Hindlimb muscle (tissue), 1 donor: ENCODE measurements around the gene CXCR3. TPM values are rescaled to one million over a fixed set of nuclear protein-coding genes. Genes with fewer than 3 reads are reported as not detected.
"Not testable (repeated sequence)": the region's sequence is repeated elsewhere in the genome, so short reads cannot be mapped to it uniquely, and the experiment has no call there.

ENCODE experiments used
- DNase-seq: peaks from one replicate; pipeline ENCODE4 v3.0.0-alpha.2; 2013
- polyA plus RNA-seq: library from polyadenylated mRNA; unstranded; fragments of 120-200 nt; gene quantifications from one replicate; pipeline ENCODE4 v1.2.1, GENCODE V29; 2013; ENCODE audit not compliant: insufficient read length

CXCR3 gene
- polyA plus RNA-seq, result 0.32 TPM

DNA sequence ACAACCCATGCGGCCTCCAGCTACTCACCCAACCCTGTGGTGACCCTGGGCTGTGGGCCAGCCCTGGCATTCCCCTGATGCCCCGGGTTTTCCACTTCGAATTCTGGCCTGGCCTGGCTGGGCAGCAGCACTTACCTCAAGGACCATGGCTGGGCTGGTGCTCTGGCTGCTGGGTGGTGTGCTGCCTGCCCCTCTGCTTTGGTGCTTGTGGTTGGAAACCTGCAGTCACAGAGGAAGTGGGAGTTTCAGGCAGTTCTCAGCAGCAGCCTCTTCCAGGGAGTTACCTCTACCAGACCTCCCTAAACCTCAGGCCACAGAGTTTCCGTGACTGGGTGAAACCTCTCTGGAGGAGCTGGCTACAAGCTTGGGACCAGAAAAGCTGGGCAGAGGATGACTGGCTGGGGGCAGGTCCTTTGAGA lies at the start of gene CXCR3:
Gene CXCR3, minus strand, starts transcription at position 209 of the 419 bp plus-strand sequence. Its CDS starts 62 bp downstream, at position 147.
- no peak for DNase-seq

DNA sequence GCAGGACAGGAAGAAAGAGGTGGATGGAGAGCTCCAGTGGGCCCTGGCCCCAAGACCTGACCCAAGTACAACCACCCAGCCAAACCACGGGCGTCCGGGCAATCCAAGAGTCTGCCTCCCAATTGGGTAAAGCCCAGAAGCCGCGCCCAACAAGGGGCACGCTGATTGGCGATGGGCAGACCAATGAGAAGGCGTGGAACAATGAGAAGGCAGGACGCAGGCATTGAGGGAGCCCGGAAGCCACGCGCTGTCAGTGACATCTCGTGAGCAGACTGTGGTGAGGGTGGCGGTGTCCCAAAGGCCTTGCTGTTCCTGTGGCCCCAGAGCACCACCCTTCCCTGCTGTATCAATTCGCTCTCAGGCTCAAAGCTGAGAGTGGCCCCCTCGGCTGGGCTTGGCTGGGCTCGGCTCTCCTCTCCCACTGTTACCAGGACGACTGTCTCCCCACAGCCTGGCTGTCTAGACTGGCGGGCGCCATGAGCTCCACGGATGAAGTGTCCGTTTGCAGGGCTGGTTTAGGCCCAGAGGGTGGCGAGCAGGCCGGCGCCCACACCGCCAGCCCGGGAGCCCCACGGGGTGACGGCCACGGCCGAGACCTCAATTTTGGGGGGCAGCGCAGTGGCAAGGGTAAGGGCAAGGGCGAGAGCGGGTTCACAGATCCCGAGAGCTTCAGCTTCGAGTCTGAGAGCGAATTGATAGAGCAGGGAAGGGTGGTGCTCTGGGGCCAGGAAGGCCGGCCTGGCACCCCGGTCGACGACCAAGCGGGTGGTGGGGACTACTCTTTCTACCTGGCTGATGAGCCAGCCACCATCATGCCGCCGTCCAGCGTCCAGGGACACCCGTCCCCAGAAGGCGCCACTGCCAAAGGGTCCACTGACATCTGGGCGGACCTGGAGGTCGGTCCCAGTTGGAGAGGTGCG lies 49.3 kb upstream of the CXCR3 start, which contains the start of gene LOC101059915:
Gene LOC101059915, plus strand, starts transcription at position 219 of the 920 bp plus-strand sequence.
- no peak for DNase-seq

DNA sequence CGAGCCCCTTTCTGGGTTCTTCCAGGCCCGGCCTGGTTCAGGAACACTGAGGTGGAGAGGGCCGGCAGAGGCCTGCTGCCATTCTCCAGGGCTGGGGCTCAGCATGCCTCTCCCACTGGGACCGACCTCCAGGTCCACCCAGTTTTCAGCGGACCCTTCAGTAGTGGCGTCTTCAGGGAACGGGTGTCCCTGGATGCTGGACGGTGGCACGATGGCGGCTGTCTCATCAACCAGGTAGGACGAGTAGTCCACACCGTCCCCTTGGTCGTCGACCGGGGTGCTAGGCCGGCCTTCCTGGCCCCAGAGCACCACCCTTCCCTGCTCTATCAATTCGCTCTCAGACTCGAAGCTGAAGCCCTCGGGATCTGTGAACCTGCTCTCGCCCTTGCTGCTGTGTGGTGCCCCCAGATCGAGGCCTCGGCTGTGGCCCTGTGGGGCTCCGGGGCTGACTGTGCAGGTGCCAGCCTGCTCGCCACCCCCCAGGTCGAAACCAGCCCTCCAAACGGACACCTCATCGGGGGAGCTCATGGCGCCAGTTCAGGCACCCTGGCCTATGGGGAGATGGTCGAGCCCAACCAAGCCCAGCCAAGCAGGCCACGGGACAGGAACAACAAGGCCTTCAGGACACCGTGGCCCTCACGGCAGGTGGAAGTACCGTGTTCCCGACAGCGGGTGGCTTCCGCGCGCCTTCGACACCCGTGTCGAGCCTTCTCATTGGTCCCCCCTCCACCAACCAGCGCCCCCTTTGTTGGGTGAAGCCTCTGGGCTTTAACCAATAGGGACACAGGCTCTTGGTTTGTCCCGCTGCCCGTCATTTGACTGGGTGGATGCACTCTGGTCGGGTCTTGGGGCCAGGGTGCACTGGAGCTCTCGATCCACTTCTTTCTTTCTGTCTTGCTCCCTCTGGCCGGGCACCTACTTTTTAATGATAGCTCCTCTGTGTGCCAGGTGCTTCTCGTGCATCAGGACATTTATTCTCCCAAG lies 48.2 kb upstream of the CXCR3 start:
- DNase-seq, result no peak

DNA sequence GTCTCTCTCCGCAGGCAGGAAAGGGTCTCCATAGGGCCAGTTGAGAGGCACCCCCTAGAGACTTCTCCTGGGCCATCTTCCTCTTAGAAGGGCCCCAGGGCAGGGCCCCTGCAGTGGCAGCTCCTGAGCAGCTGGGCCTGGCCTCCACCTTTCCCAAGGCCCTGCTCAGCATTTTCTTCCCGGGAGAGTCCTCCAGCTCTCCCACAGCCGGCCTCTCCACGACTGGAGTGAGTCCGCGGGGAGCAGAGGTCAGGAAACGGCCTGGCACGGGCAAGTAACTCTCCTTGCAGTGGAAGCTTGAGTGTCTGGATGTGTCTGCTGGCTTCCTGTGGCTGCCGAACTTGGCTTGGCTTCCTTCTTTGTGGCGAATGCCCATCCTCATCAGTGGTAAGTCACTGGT lies 47.4 kb upstream of the CXCR3 start:
- DNase-seq, result no peak

DNA sequence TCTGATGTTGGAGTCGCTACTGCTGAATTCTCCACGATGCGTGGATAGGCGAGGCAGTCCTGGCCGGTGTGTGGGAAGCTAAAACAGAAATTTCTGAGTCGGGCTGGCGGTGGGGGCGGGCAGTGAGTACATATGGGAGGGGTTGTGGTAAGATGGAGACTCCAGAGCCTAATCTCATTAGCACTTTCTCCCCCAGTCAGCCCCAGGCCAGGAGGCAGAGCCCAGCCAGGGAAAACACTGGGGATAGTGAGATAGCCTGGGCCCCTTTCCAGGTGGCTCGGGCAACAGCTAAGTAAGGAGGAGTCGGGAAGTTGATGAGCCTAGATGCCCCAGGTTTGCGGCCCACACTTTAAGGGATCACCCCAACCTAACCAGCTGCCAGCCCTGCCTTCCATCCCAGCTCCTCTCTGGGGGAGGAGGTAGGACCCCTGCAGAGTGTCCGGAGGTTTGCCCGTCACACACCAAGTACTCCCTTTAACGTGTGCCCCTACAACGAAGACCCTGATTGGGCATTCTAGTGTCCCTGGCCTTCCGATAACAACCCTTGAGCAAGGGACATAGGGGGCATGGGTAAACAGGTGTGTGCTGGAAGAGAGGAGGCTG lies 46.7 kb upstream of the CXCR3 start:
- DNase-seq, result no peak

DNA sequence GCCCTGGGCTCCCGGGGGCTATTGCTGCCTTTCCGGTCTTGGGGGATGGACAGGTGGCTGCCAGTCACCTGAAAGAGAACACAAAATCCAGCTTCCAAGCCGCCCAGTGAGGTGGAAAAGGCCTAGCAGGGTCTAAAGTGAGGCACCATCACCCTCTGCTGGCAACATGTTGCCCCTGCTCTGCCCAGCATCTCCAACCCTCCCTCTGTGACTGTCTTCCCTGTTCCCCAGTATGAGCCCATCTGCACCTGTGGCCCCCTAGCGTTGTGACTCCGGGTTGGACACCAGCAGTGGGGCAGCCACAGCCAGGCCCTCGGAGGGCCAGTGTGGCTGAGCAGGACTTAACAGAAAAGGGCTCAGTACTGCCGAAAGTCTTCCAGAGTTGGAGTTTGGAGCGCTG lies 45.9 kb upstream of the CXCR3 start:
- DNase-seq, result not testable (repeated sequence)

DNA sequence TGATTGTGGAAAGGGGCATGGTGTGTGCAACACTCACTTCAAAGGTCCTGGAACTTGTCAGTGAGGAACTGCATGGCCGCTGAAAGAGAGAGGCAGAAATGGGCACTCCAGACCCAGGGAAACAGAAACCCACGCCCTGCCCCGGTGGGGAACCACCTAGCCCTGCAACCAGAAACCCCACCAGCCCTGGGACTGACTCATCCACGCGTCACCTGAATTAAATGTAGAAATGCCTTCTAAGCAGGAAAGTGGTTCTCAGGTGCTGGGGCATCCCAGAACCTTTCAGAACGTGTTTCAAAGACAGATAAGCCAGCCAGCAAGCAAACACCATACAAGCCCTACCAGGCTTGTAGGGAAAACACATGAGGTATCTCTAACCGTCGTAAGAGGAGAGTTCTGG lies 44.9 kb upstream of the CXCR3 start:
- DNase-seq, result not testable (repeated sequence)

DNA sequence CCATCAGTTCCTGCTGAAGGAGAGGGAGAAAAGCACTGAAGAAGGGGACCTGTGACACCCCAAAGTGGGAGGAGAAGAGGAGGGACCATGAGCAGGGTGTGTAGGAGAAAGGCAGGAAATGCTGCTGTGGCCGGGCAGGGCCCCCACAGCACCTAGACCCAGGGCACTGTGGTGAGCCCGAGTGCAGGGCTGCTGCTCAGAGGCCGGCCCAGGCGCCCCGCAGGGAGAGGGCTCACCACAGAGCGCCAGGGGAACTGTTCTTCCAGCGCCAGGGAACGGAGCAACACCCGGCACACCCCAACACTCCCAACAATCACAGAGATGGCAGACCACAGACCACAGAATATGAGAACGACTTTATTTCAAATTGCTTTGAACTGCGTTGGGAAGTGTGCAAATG lies 44.3 kb upstream of the CXCR3 start:
- DNase-seq, result not testable (repeated sequence)

DNA sequence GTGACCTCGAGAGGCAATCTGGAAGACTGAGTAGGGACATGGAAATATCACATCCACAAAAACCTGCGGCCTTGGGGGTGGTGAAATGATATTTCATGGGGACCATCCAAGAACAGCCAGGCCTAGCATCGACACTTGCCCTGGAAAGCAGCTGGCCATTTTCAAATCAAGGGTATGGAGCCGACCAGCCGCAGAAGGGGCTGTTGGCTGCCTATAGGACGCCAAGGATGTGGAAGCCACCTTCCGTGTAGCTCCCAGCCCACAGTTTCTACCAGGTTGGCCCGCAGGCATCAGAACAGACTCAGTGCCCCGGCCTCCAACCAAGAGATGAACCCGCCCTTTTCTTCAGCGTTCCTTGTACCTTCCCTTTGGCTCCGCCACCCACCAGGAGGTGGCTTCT lies 43.6 kb upstream of the CXCR3 start:
- no peak for DNase-seq

DNA sequence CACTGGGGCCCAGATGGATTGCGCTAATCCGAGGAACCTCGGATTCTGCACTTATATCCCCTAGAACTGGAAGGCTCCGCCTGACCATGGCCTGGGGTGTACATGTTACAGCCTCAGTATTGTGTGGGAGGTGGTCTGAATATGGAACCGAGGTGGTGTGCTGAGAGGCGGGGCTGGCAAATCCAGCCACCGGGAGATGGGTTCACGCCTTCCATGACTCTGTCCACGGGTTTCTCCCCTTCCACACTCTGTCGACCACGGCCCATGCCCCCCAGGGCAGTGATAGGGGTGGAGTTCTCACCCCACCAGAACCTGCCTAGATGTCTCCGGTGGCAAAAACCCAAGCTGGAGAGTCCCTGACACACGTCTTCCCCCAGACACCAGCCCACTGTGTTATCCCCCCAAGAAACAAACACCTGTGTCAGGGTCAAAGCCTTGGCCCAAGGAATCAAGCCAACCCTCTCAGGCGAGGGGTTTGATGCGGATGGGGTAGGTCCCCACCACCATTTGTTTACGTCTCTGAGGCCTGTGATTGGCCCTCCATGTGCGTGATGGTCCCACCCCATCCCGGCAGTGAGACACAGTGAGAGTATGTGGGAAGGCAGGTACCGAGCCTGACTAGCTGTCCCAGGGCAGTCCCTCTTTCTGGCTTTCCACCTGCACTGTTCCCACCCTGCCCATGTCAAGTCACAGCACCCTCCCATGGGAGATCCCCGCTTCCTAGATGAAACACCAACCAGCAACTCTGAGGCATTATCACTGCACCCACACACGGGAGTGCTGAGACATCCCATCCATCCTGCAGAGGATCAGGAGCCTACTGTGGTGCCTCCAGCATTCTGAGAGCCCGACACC lies 42.5 kb upstream of the CXCR3 start:
- no peak for DNase-seq

DNA sequence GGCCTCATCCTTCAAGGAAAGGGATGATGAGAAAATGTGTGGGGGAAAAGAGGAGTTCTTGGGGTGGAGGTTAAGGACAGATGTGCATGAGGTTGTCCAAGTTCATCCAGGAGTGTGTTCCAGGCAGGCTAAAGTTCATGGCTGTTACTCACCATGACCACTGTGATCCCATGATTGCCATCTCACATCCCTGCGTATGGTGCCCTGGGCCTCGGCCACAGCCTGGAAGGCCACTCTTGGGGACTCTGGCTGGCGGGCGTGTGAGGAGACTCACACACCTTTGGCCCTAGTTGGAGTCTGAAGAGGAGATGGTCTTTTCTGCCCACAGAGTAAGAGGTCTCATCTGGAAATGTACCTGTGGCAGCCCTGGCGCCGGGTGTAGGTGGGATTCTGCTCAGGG lies 41.6 kb upstream of the CXCR3 start:
- DNase-seq, result no peak

DNA sequence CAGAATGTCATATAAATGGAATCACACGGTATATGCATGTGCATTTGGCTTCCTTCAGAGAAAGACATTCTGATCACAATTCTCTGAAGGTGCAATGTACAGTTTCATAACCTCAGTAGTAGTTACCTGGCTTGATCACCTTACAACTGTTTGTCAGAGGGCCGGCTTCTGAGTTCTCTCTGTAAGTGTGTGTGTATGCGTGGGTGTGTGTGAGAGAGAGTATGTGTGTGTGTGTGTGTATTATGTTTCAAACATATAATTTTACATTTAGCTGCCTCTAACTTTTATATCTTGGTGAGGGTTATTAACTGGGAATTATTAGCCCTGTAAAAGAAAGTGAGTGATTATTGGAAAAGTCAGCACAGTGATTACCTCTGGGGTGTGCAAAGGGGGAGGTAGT lies 41.0 kb upstream of the CXCR3 start:
- DNase-seq, result no peak

DNA sequence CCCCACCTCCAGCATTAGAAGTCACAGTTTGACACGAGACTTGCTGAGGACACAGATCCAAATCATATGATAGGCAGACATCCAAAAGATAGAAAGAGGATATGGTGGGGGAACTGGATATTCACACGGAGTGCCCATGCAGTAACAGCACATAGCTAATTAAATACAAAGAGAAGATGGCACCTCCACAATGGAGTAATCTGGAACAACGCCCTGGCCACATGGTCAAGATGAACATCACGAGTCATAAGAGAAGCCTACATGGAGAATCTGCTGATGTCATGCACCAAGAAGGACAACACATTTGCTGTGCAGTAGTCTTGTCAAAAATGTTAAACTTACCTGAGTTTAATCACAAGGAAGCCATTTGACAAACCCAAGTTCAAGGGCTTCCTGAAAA lies 39.0 kb upstream of the CXCR3 start:
- DNase-seq, result no peak

DNA sequence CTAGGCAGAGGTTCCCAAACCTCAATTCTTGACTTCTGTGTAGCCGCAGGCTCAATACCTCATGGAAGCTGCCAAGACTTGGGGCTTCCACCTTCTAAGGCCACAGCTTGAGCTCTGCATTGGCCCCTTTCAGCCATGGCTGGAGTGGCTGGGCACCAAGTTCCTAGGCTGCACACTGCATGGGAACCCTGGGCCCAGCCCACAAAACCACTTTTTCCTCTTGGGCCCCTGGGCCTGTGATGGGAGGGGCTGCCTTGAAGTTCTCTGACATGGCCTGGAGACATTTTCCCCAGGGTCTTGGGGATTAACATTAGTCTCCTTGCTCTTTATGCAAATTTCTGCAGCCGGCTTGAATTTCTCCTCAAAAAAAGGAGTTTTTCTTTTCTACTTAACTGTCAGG lies 35.0 kb upstream of the CXCR3 start:
- DNase-seq, result no peak

DNA sequence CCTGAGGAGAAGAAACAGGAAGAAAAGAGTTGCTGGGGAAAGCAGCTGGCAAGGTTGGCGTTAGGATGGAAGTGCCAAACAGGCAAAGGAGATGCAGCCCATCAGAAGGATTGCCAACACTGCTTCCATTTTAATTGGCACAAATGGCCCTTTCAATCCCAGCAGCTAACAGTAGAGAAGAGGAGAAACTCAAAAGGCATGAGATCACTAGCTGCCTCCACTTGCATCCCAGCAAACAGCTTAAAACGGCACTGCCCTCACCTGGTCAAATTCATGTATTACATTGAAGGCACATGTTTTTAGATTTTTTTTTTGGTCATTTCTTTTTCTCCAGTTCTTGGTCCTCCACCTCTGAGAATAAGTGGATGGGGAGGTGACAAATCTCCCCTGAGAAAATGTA lies 34.1 kb upstream of the CXCR3 start:
- DNase-seq, result peak; percentile 31

DNA sequence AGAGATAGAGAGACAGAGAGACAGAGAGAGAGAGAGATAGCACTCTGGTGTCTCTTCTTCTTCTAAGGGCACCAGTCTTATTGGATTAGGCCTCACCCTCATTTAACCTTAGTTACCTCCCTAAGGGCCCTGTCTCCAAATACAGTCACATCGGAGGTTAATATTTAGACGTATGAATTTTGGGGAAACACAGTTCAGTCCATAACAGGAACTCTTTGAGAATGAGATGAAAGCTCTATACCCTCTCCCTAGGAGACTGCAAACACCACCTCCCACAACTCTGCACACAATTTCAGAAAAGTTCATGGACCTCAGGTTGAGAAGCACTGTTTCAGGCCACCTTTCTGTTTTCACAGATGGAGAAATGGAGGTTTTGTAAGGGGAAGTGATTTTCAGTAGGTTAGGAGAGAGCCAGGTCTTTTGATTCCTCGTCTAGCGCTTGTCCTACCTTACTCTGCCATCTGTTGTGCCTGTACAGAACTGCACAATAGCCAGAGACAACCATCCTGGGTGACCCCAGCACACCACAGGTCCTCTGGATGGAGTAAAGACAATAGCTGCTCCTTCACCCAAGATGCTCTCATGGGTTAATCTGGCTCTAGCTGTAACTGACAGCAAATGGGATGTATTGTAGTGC lies 32.1 kb upstream of the CXCR3 start:
- DNase-seq, result no peak

DNA sequence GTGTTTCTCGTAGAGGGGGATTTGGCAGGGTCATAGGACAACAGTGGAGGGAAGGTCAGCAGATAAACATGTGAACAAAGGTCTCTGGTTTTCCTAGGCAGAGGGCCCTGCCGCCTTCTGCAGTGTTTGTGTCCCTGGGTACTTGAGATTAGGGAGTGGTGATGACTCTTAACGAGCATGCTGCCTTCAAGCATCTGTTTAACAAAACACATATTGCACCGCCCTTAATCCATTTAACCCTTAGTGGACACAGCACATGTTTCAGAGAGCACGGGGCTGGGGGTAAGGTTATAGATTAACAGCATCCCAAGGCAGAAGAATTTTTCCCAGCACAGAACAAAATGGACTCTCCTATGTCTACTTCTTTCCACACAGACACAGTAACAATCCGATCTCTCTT lies 26.1 kb upstream of the CXCR3 start:
- DNase-seq, result not testable (repeated sequence)

DNA sequence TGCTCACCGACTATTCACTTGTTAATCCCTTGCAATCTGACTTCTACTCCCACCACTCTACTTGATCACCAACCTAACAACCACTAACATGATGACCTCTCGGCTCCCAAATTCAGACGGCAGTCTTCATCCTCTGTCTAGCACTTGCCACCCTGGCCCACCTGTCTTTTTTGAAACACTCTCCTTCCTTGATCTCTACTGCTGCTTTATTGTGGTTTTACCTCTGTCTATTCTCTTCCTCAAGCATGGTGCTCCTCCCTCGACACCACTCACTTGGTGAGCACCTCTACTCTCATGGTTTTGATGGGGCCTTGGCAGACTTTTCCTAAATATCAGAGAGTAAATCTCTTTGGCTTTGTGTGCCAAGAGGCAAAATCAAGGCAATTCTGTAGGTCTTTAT lies 21.7 kb upstream of the CXCR3 start:
- DNase-seq, result no peak

DNA sequence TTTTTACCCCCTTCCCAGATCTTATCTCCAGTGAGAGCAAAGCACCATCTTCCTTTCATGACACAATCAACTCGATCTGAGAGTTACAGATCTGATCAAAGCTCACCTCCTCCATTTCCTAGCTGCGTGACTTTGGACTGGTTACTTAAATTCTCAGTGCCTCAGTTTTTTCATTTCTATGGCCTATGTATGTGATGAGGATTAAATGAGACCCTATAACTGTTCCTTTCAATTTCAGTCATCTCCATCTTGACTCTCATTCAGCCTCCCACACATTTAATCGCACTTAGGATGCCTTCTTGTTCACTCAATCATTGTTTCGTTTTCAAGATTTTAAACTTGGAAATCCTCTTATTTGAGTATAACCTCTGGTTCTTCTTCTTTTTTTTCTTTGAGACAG lies 20.1 kb upstream of the CXCR3 start:
- DNase-seq, result no peak

DNA sequence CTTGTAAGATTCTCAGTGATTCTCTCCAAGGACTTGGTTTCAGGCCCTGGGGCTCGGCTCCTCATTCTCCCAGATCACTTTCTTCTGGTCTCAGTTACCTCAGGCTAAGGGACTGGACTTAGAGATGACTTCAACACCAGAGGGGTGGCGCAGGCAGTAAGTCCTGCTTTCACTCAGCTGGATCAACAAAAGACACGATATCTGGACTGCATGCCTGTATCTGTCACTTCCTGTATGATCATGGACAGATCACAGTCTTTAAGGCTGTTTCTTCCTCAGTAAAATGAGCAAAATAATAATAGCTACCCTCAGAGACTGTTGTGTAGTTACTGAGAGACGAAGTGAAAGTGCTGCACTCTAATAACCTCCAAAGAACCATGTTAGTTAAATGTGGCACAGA lies 19.5 kb upstream of the CXCR3 start:
- no peak for DNase-seq

DNA sequence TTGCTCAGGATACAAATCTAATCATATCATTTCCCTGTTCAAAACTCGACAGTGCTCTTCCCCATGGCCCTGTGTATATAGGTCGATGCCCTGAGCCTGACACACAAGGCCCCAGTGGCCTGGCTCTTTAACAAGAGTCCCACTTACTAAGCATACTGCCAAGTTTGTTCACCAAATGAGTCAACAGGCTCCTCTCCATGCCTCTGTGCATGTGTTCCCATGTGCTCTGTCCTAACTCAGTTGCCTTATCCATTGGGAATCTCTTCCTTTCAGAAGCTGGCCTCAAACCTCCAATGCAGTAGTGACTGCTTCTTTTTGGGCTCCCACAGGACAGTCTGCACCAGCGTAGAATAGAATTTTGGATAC lies 18.9 kb upstream of the CXCR3 start:
- no peak for DNase-seq
